ENCODE results near the gene NRIP2. TPM values are rescaled to one million over a fixed set of nuclear protein-coding genes. Genes with fewer than 3 reads are reported as not detected.

NRIP2 gene
- total RNA-seq, 1 donor from 2014 or later: not detected

DNA sequence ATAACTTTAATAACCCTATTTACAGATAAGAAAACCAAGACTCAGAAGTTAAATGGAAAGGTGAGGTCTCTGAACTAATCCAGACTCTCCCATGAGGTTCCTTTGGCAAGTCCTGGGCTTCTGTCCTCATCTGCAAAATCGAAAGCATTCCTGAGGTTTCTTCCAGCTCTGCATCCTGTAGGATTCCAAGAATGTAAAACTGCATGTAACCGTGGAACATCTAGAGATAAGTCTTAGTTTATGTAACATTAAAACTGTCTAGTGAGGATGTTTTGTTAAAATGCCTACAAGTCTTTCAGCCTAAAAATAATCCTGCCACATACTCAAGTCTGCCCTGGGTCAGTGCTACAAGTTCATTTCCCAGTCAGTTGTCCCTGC lies 29.7 kb downstream of the NRIP2 start:
- Histone ChIP-seq H3K27me3 (ENCODE audit: control insufficient read depth, insufficient read depth, low read length) (no peaks in the 10 kb centered on the region), H3K36me3 (ENCODE audit: control insufficient read depth, insufficient read depth, low read length) (peaks cover 2% of the 10 kb centered on the region), H3K4me3 (ENCODE audit: low read depth, low read length) (no peak overlapping the region)
- no peak for DNase-seq (ENCODE audit: low read depth)
- TF ChIP-seq, protein P1, sequence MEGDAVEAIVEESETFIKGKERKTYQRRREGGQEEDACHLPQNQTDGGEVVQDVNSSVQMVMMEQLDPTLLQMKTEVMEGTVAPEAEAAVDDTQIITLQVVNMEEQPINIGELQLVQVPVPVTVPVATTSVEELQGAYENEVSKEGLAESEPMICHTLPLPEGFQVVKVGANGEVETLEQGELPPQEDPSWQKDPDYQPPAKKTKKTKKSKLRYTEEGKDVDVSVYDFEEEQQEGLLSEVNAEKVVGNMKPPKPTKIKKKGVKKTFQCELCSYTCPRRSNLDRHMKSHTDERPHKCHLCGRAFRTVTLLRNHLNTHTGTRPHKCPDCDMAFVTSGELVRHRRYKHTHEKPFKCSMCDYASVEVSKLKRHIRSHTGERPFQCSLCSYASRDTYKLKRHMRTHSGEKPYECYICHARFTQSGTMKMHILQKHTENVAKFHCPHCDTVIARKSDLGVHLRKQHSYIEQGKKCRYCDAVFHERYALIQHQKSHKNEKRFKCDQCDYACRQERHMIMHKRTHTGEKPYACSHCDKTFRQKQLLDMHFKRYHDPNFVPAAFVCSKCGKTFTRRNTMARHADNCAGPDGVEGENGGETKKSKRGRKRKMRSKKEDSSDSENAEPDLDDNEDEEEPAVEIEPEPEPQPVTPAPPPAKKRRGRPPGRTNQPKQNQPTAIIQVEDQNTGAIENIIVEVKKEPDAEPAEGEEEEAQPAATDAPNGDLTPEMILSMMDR (IDR thresholded peaks at IDR 0.05; ENCODE audit: insufficient read depth, low read length, poor library complexity, severe bottlenecking): no peak

DNA sequence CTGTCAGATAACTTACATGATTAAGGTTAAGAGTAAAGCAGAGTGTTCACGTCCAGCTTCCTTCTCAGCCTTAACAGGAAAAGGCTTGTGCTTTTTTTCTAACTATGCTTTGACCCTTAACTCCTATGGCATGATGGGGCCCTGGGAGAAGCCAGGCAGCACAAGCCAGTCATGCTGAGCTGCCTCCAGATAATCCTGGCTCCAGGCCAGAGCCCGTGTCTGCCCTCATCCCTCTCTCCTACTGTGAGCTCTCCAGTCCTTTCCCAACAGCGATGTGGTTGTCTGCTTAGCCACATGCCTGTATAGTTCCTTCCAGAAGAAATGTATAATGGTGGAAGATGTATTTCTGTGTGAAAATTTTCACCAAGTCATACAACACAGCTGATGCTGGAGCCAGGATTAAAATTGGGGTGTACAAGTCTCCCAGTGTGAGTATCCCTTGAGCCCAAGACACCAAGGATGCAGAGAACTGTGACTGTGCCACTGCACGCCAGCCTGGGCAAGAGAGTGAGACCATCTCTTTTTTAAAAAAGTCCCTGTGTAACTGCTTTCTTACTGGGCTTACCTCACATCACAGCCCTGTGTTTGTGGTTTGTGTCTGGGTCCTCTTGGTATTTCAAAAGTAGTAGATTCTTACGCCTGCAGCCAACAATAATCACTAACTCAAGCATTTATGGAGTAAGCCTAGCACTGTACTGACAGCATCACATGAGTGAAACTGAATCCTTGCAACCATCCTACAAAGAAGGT lies 30.3 kb downstream of the NRIP2 start:
- TF ChIP-seq, protein P1 (IDR thresholded peaks at IDR 0.05; ENCODE audit: insufficient read depth, low read length, poor library complexity, severe bottlenecking): no peak
- Histone ChIP-seq H3K27me3 (ENCODE audit: control insufficient read depth, insufficient read depth, low read length) (no peaks in the 10 kb centered on the region), H3K4me3 (ENCODE audit: low read depth, low read length) (no peak overlapping the region), H3K36me3 (ENCODE audit: control insufficient read depth, insufficient read depth, low read length) (peaks cover 2% of the 10 kb centered on the region)
- no peak for DNase-seq (ENCODE audit: low read depth)

DNA sequence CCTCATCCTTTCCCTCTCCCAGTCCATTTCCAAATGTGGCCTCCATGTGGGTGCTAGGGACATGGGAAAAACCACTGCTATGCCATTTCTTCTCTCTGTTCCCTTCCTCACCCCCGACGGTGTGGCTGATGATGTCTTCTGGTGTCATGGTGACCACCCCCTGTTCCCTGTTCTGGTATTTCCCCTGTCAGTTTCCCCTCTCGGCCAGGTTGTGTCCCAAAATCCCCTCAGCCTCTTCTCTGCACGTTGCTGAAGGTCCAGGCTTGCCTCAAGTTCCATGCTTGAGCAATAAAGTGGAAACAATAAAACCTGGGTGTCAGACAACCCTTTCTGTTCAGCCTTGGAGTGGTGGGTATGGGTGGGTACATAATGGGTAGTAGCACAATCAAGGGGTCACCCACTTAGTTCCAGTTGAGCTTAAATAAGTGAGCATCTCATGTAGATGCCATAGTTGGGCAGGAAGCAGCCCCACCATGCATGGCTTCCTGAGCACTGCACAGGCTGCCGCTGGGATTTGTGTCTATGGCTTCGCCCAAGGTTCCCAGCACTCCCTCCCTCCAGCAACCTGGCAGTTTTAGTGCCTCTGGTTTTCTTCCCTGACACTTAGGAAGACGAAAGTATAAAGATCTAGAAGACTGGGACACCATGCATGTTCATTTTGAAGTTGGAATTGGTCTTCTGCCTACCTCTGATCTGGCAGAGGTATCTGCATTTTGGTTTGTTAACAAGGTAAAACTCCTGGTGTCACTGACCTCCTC lies 31.0 kb downstream of the NRIP2 start:
- TF ChIP-seq, protein P1 (IDR thresholded peaks at IDR 0.05; ENCODE audit: insufficient read depth, low read length, poor library complexity, severe bottlenecking): no peak
- Histone ChIP-seq H3K36me3 (ENCODE audit: control insufficient read depth, insufficient read depth, low read length) (peaks cover 2% of the 10 kb centered on the region), H3K27me3 (ENCODE audit: control insufficient read depth, insufficient read depth, low read length) (no peaks in the 10 kb centered on the region), H3K4me3 (ENCODE audit: low read depth, low read length) (no peak overlapping the region)
- DNase-seq (ENCODE audit: low read depth): no peak

DNA sequence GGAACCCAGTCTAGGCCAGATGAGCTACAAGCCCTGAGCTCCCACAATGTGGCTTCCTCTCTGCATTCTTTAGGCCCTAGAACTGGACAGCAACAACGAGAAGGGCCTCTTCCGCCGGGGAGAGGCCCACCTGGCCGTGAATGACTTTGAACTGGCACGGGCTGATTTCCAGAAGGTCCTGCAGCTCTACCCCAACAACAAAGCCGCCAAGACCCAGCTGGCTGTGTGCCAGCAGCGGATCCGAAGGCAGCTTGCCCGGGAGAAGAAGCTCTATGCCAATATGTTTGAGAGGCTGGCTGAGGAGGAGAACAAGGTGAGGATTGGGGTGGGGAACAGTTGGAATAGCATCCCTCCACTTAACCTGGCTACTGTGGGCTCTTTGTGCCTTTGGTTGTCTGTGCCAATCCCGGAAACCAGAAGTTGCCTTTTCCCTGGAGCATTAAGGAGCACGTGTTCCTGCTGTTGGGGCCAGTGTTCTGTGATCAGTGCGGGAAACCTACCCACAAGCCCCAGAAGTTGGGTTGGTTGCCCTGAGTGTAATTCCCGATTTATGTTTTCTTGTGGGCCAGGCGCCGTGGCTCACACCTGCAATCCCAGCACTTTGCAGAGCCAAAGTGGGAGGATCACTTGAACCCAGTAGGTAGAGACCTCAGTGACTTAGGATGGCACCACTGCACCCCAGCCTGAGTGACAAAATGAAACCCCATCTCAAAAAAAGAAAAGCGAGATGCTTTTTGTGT lies 33.6 kb downstream of the NRIP2 start:
- TF ChIP-seq, protein P1 (IDR thresholded peaks at IDR 0.05; ENCODE audit: insufficient read depth, low read length, poor library complexity, severe bottlenecking): no peak

DNA sequence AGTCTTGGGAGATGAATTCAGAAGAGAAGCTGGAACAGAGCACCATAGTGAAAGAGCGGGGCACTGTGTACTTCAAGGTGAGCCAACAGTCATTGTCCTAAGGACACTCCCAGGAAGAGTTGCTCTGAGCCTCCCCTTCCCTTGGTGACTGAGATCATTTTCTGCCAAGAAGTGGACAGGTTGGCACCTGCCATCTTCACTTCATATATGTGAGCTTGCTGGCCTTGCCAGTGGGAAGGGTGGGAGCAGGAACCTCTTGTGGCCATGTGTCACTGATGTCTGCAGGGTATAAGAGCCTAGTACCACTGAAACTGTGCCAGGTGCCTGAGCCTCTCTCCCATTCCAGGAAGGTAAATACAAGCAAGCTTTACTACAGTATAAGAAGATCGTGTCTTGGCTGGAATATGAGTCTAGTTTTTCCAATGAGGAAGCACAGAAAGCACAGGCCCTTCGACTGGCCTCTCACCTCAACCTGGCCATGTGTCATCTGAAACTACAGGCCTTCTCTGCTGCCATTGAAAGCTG lies 34.7 kb downstream of the NRIP2 start:
- Histone ChIP-seq H3K36me3 (ENCODE audit: control insufficient read depth, insufficient read depth, low read length) (peaks cover 5% of the 10 kb centered on the region), H3K27me3 (ENCODE audit: control insufficient read depth, insufficient read depth, low read length) (no peaks in the 10 kb centered on the region), H3K4me3 (ENCODE audit: low read depth, low read length) (no peak overlapping the region)
- DNase-seq (ENCODE audit: low read depth): no peak
- TF ChIP-seq, protein P1 (IDR thresholded peaks at IDR 0.05; ENCODE audit: insufficient read depth, low read length, poor library complexity, severe bottlenecking): no peak

More for the DNA sequence above, 33.6 kb downstream of the NRIP2 start:
- Histone ChIP-seq H3K4me3 (ENCODE audit: low read depth, low read length) (no peak overlapping the region), H3K36me3 (ENCODE audit: control insufficient read depth, insufficient read depth, low read length) (peaks cover 5% of the 10 kb centered on the region), H3K27me3 (ENCODE audit: control insufficient read depth, insufficient read depth, low read length) (no peaks in the 10 kb centered on the region)
- DNase-seq (ENCODE audit: low read depth): no peak

Measured in kidney epithelial cell (primary cell).